SK-MEL-5 (cell line): Measurements from ENCODE around the gene TMEM164. TPM values are rescaled to one million over a fixed set of nuclear protein-coding genes. Genes with fewer than 3 reads are reported as not detected.
"Not testable (repeated sequence)": the region's sequence is repeated elsewhere in the genome, so short reads cannot be mapped to it uniquely, and the experiment has no call there.

Experiments
- DNase-seq: peaks from one replicate; pipeline ENCODE4 v3.0.0-alpha.2; 2016; ENCODE audit warnings: low read depth, low spot score
- in situ Hi-C: cut with HindIII; loops from 2 replicates; pipeline ENCODE4 v1.10.0; 2016; ENCODE audit warnings: low sequenced_read_pairs, high pct_unique_total_duplicates, low pct_unique_long_range_greater_than_20kb
- polyA plus RNA-seq, 2 experiments: library from polyadenylated mRNA; depleted of rRNA; stranded (reverse); fragments of >200 nt; gene quantifications; 2 replicates each; pipeline ENCODE4 v1.2.3, GENCODE V29; 2015
- total RNA-seq: library from RNA; depleted of rRNA; stranded (reverse); fragments of >200 nt; shearing (Covaris generic); gene quantifications from 2 replicates; pipeline ENCODE4 v1.2.3, GENCODE V29; 2014; rRNA removed

The TMEM164 gene
- 19.5 and 20.4 TPM in 2 replicates for total RNA-seq
- 30.7 and 39.1 TPM in 2 replicates for polyA plus RNA-seq (2015; cell fraction: cytosol; rRNA removed)
- 21.7 and 27.6 TPM in 2 replicates for polyA plus RNA-seq (2015; cell fraction: nucleus; rRNA removed)

DNA sequence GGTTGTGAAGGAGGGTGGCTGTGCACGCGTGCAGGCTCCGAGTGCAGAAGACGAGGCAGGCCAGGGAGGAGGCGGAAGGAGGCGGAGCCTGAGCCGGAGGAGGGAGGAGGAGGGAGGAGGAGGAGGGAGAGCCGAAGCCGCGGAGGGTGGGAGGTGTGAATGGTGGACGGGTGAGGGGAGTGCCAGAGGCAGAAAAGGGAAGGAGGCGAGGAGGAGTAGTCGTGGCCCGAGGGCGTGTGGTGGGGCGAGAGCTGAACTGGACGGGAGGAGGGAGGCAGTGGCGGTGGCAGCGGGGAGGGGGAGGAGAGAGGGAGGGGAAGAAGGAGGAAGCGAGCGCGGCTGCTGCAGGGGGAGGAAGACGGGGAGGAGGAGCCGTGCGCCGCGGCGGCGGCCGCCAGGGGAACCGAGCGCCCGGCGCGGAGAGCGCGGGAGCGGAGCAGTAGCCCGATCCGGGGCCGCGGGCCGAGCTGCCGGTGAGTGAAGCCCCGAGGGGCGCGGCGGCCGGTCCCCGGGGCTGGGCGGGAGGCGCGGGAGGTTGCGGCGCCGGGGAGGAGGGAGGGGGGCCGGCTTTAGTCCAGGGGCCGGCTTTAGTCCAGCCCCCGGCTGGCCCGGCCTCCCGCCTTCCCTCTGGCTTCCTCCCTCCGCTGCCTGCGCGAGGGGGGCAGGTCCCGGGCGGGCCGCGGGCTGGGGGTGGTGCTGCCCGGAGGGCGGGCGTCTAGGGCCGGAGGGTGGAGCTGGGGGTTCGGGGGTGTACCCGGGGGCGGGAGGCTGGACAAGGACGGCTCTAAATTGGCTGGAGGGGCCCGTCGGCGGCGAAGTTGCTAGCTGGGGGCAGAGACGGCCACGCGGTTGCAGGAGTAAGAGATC is at the start of gene TMEM164:
Gene TMEM164 (plus strand): TSS at position 815 of the 867 bp plus-strand sequence. CDS start 661 bp downstream, outside the sequence.
- peak; percentile 68 for DNase-seq

GRCh38 chrX:109954333-109954732 is 48.6 kb upstream of the TMEM164 start:
- in situ Hi-C loops: no loop called here
- no peak for DNase-seq

More for the DNA sequence above, at the start of gene TMEM164:
- in situ Hi-C loops: no loop called here

- no peak for DNase-seq
- in situ Hi-C loops: no loop called here
These were observed 48.0 kb upstream of the TMEM164 start for GRCh38 chrX:109954955-109955354.

DNA sequence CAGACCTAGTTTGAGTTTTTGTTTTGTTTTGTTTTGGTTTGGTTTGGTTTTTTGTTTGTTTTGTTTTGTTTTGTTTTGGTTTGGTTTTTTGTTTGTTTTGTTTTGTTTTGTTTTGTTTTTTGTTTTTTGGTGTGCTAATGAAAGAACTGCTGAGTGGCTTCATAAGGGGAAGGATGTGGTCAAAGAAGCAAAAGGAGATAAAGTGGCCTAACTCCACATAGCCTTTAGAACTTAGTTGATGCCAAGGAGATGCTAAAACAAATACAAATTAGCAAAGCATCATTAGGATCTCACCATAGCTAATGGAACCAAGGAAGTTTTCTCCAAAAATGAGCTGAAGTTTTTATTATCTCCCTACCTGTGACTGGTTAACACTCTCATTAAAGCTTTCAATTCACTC is 44.6 kb upstream of the TMEM164 start:
- in situ Hi-C loops: no loop called here

GRCh38 chrX:109959356-109959871 is 43.5 kb upstream of the TMEM164 start:
- no peak for DNase-seq

More for the DNA sequence above, 44.6 kb upstream of the TMEM164 start:
- DNase-seq: no peak

DNA sequence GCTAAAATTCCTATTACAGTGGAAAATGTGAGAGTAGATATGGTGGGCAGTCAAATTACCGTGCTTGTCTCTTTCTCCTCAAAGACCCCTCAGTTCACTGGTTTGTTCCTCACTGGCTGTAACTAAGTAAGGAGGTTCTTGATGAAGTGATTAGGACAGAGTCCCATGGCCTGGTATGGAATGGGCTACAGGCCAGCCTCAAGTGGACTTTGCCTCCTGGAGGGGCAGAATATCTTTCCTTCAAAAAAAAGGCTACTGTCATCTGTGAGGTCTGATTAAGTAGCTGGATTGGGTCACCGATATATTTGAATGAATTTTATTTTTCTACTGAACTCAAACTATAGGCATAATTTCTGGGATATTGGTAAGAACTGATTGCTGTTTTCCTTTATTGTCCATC is 38.5 kb upstream of the TMEM164 start:
- no peak for DNase-seq
- in situ Hi-C loops: no loop called here

More at GRCh38 chrX:109959356-109959871, 43.5 kb upstream of the TMEM164 start:
- in situ Hi-C loops: no loop called here

DNA sequence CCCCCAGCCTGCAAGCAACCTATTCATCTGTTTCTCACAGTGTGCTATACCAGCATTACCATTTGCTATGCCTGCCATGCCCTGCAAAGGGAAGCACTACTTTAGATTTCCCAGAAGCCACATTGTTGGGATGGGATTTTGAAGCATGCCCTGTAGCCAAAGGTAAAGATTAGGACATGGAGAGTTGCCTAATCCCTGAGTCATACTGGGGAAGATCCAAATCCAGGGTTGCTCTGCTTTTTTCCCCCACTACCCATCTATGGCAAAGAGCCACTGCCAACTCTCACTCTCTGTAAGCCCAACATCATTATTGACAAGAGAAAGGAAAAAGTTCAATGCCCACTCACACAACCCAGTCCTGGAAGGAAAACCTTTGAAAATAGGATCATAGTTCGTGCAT is 36.7 kb upstream of the TMEM164 start:
- DNase-seq: no peak
- in situ Hi-C loops: no loop called here

DNA sequence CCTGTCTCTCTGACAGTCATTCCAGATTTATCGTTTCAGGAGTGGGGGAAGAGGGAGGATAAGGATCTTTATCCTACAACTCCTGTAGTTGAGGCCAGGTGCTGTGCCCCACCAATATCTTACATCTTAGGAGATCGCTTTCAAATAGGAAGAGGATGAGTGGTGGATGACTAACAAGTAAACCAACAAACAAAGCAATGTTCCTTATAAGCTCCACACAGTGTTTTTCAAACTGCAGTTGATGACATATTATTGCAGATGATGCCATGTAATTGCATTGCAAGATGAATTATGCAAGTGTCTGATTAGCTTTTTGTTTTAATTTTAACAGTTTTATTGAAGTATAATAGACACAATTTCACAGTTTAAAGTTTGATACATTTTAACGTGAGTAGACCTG is 35.8 kb upstream of the TMEM164 start:
- in situ Hi-C loops: no loop called here
- no peak for DNase-seq

DNA sequence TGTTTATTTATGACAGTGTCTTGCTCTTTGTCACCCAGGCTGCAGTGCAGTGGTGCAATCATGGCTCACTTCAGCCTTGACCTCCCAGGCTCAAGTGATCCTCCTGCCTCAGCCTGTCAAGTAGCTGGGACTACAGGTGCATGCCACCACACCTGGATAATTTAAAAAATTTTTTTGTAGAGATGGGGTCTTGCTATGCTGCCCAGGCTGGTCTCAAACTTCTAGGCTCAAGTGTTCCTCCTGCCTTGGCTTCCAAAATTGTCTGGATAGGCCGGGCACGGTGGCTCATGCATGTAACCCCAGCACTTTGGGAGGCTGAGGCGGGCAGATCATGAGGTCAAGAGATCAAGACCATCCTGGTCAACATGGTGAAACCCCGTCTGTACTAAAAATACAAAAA is 32.1 kb upstream of the TMEM164 start:
- DNase-seq, in situ Hi-C loops: not testable (repeated sequence)

GRCh38 chrX:109974906-109975655 is 27.8 kb upstream of the TMEM164 start:
- DNase-seq: no peak
- in situ Hi-C loops: no loop called here

DNA sequence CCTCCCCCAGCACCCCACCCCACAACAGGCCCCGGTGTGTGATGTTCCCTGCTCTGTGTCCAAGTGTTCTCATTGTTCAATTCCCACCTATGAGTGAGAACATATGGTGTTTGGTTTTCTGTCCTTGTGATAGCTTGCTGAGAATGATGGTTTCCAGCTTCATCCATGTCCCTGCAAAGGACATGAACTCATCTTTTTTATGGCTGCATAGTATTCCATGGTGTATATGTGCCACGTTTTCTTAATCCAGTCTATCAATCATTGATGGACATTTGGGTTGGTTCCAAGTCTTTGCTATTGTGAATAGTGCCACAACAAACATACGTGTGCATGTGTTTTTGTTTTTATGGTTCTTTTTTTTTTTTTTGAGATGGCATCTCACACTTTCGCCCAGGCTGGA is 17.7 kb upstream of the TMEM164 start:
- in situ Hi-C loops, DNase-seq: not testable (repeated sequence)

DNA sequence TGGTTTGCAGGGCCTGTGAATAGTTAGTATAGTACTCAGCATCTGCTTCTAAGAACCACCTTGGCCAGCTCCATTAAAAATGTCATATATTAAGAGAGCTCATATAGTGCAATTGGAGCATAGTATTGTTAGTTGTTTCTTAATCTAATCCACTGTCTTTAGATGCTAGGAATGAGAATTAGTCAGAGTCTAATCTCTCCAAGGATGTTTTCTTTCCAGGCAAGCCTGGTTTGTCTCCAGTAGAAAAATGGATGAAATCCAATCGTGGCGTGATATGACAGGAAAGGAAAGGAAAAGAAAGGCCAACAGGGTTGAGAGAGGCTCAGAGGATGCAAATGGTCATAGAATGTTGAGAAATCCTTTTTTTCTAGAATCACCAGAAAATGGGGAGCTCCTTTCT is 15.0 kb upstream of the TMEM164 start:
- no peak for DNase-seq
- in situ Hi-C loops: no loop called here

DNA sequence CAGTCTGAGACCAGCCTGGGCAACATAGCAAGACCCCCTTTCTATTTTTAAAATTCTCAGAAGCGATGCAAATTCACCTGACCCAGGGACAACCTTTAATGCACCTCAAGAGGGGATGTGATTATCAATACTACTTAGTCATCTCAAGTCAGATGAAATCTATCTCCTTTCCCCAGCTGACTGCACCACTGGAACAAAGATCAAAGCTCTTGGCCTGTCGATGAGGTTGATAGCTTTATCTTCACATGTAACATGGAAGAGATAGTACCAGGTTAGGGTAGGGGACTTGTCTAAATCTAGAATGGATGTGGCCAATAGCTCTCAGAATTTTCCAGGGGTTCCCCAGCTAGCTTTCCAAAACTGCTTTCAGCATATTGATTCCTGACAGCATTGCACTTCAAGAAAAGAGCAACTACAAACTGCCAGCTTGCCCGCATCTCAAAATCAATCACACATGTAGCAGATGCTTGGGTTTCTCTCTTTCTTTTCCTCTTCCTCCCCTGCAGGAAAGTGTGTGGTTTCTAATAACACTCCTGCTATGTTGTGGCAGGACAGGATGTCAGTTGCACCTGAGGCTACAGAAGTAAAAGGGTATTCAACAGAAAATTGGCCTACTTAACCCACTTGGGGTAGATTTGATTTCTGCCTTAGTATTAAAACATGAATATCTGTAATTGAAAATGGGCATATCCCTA is 12.2 kb upstream of the TMEM164 start:
- in situ Hi-C loops: no loop called here
- no peak for DNase-seq

DNA sequence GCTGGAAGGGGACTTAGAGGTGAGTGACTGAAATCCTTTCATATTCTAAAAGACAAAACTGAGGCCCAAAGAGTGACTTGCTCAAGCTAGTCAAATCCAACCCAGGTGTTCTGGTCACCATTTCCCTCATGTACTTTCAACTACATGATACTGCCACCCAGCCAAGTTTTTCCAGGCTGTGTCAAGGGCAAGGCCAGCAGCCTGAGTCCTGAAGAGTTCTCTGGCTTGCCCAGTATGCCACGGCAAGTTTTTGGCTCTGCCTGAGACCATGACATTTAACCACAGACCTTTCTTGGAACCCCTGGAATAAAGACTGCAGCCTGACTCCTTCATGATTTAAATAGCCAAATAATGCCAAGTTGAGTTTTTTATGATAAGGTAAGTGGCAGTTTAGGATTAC is 10.7 kb upstream of the TMEM164 start:
- in situ Hi-C loops: no loop called here
- DNase-seq: no peak

DNA sequence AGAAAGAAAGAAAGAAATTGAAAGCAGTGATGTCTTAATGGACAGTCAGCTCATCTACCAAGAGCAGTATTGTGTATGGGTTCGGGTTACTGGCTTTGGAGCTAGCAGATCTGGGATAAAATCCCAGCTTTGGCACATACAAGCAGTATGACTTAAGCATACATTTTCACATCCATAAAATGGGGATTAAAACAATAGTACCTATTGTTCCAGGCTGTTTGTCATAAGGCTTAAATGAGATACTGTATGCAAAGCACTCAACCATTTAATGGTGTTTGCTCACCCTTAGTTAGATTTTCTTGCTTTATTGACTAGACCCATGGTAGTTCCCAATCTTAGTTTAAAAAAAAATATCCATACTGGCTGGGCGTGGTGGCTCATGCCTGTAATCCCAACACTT is 7.8 kb upstream of the TMEM164 start:
- in situ Hi-C loops: no loop called here
- DNase-seq: no peak

DNA sequence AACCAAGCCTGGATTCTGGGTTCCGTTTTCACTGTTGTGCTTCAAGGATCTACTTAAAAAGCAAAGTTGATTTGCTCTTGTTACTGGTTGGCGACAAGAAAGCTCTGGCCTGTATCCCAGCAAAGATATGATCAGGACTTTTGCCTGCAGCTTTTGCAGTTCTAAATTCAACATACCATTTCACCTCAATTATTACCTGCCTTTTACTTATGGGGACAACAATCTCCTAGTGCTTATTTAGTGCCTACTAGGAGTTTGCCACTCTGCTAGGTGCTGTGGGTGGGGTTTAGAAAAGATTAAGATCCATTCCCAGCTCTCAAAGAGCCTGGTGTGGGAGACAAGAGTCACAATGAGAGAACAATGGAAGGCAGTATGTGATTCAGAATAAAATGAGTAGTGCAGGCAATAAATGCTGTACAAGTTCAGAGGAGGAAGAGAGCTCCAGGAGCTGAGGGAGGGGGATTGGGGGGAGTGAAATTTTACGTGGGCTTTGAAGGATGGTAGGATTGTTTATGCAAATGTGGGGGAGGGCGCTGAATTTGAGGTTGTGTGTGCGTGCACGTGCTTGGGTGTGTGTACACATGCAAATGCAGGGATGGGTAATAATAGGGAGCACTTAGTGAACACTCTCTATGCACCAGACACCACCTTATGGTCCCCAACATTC is 5.0 kb upstream of the TMEM164 start:
- in situ Hi-C loops: no loop called here
- DNase-seq: no peak

GRCh38 chrX:110000000-110000399 is 2.9 kb upstream of the TMEM164 start:
- DNase-seq: no peak
- in situ Hi-C loops: no loop called here
